NCI-H2029 treated with DMSO at 0.1 percent for 48 hours (cell line): Measurements from ENCODE around the gene RPAP3.

ENCODE experiments used
- DNase-seq: peaks from one replicate; lab custom pipeline; 2025; lab: John Stamatoyannopoulos, UW

Gene RPAP3

DNA sequence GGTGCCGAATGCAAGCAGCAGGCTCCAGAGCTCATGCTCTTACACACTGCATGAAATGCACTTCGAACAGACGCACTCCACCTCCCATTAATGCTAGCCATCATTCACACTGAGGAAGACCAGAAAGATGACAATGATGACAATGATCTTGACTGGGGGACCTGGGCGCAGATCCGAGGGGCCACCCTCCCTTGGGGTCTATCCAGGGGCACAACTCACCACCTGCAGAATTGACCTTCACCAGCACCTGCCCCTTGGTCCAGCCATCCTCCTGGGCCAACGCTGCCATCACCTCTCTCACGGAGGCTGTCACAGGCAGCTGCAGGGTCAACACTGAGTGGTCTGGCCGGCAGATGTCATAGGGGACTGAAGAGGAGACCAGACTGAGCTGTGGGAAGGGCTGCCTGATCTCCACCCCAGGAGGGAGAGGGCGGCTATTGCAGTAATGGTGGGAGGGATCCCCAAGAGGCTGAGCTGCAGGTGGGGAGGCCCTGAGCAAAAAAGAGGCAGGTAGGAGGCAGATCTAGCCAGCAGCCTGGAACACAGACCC, 37.6 kb upstream of the RPAP3 start:
- no peak for DNase-seq

DNA sequence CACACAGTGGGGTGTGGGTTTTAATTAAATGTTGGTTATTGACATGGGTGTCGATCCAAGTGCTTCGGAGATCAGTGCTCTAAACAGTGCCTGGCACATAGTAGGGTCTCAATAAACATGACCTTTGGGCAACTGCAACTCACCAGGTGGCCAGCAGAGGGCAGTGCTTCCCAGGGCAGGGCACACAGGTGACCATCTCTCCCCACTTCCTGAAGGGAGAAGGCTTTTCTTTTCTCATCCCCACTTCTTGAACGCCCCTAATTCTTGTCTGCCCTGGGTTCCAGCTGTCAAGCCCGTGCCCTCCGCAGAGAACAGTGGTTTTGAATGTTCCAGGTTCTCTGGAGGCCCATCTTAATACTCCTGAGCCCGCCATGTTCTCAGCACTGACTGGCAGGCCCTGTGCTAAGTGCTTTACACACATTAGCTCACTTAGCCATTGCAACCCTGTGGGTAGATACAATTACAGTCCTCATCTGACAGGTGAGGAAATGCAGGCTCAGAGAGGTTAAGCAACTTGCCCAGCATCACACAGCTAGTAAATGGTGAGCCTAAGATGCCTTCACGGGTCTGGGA, 36.5 kb upstream of the RPAP3 start:
- no peak for DNase-seq

DNA sequence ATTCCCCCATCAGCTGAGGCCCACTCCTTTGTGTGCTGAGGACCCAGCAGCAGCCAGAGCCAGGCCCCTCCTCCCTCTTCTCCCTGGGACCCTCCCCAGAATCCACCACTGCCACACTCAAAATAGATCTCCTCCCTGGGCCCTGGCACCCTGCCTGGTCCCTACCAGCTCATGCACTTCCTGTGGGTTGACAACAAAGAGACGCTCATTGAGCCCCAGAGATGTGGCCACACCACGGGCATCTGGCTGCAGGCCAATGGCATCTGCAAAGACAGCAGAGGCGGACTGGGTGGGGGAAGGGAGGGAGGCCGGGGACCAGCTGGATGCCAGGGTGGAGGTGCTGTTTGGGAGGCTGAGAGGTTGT, 35.5 kb upstream of the RPAP3 start:
- DNase-seq: peak; percentile 90

DNA sequence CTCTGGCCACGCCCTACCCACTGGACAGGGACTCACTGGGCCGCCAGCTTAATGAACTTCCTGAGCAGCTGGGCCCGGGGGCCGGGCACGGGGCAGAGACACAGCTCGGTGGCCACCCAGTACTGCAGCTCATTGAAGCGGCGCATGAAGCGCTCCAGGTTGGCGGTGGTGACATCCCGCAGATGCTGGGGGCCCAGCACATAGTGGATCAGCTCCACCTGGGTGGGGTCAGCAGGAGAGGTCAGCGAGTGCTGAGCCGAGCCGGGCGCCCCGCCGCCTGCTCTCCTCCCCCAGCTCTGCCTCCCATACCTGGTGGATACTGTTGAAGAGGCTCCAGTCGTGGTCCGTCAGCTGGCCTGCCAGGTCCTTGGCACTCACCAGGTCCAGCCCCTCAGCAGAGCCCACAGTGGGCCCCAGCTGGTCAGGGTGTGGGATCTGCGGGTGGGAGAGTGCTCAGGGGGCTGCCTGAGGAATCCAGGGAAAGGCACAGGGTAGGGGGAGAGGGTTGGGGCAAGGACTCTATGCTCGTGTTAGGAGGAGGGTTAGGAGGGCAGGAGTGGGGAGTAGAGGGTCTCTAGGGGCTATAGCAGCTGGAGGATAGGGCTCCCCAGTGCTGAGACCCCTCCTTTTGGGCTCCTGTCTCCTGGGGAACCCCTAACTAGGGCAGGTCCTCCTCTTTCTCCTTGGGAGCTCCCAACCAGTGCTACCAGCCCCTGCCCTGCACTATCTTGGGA, 34.9 kb upstream of the RPAP3 start:
- no peak for DNase-seq

DNA sequence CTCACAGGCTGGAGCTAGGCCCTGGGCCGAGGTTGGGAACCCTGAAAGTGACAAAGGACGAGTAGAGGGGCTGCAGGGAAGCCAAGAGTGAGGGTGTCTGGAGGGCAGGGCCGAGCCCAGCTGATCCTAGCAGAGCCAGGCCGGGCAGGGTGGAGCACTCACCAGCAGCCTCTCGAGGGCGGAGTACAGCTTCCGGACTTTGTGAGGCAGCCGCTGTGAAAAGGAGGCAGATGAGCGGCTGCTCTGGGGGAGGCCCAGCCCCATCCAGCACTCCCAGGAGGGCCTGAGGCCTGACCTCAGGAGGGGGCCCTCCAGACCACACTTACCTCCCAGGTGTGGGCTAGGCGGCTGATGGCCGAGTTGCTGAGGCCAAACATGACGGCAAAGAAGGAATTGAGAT, 34.1 kb upstream of the RPAP3 start:
- DNase-seq: no peak

DNA sequence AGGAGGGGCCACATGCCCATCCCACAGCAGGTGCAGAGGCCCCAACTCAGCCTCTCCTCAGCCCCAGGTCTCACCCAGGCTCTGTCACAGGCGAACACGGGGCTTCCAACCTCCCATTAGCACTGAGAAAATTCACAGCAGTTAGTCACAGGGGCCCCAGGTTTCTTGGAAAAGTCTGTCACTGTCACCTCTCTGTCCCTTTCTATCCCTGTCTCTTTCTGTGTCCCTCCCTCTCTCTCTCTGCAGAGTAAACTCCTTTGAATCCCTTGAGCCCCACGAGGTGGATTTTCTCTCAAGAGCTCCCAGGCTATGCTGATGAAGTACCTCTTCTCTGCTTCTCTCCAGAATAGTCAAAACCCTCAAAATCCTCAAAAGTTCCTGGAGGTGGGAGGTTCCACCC, 33.5 kb upstream of the RPAP3 start:
- no peak for DNase-seq

DNA sequence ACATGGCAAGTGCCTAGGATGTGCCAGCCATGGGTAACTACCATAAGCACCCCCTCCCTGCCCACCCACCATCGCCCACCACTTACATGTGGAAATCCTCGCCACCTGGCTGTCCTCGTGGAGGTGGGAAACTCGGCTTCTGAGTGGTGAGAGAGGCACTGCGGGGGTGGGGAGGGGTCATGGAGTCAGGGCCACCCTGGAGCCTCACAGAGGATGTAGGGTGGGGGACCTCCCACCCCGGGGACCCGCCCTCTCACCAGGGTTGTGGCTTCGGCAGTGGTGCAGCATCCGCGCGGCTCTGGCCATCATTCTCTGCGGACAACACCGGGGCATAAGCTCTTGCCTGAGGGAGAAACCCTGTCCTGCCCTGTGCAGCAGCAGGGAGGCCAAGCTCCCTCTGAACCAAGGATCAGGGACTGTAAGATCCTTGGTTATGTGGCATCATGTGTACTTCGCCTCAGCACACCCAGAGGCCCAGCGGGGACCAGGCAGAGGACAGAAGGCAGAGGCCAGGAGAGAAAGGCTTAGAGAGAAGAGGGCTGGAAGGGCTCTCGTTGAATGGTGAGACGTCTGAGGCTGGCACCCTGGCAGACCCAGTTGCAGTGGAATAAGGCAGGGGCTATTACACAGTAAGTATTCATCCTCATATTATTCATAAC, 32.2 kb upstream of the RPAP3 start:
- no peak for DNase-seq

DNA sequence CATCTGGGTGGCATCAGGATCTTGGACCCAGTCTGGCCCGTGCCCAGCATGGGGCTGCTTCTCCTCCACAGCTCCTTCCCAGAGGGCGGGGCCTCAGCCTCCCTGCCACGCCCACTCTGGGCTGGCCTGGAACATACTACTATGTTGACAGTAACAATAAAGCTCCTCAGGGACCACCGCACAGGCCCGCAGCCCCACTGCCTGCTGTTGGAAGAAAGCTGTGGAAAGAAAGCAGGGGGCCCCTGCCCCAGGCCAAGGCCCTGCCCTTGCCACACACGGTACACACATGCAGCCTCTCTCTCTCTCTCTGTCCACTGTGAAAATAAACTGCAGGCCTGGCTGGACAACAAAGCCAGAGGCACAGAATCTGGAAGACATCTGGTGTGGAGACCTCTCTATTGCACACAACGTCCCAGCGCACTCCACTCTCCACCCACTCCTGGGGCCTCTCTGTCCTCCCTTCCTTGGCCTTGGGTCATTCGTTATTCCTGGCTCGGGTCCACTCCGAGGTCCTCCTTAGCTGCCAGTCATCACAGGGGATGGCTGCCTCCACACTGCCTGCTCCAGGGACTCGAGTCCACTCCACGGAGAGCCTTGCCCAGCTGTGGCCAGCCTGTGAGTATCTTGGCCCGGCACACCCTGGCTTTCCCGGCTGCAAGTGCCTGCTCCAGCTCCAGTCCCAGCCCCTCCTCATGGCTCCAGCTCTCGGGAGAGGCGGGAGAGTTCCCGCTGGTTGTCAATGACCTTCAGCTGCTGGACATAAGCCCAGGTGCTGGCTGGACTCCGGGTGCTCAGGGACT, 31.2 kb upstream of the RPAP3 start:
- no peak for DNase-seq

DNA sequence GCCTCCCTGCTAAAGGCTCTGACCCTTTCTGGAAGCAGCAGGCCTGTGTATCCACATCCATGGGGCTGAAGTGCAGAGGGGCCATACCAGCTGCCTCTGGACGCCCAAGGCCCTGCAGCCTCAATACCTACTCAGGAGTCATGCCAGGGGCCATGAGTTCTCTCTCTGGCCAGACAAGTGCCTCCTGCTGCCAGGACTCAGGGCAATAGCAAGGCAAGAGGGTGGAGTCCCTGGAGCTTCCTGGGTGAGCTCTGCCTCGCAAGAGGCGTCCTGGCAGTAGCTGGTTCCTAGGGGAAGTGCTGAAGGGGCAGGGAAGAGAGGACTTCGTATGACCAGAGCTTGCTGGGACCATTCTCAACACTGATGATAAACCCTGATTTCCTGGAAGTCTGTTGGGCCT, 30.4 kb upstream of the RPAP3 start:
- DNase-seq: no peak

DNA sequence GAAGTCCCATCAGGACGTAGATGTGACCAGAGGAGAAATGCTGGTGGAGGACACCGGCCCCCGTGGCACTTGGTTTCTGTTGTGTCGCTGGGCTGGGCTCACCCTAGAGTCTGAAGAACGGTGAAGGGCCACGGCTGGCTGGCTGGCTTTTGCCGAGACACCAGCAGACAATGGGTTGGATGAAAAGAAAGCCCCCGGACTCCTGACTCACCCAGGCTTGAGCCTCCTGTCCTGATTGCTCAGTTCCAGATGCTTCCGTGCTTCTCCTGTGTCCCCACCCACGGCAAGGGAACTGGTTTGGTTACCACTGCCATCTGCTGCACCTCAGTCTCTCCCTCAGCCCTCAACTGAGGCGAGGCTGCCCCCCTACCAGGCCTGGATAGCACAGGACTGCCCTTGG, 29.8 kb upstream of the RPAP3 start:
- no peak for DNase-seq

DNA sequence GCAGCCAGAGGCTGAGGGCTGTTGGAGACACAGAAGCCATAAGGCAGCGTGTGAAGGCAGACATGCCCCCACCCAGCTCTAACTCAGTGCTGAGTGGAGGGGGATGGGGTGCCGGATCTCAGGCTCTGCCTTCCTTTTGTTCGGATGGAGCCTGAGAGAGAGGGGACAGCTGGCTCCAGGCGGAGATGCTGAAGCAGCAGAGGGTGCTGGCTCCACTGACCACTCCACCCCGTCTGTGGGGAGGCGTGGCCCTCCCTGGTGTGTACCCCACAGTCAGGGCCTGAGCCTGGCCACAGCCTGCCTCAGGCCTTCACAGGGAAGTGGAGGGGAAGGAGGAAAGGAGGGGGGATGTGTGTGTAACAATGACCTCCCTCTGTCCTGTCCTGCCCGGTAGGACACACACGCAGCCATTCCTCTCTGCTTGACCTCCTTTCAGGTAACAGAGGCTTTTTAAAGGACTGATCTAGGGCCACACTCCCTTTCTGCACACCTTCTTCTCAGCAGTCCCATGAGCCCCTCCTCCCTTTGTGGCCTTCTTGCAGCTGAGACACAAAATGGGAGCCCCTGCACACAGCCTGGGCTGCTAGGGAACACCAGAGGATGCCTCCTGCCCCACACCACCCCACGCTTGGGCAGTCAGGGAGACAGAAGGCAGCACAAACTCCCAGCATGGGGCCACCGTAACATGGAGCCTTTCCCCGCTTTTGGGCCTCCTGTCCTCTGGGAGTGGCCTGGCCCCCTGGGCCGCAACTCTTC, 29.1 kb upstream of the RPAP3 start:
- DNase-seq: no peak

DNA sequence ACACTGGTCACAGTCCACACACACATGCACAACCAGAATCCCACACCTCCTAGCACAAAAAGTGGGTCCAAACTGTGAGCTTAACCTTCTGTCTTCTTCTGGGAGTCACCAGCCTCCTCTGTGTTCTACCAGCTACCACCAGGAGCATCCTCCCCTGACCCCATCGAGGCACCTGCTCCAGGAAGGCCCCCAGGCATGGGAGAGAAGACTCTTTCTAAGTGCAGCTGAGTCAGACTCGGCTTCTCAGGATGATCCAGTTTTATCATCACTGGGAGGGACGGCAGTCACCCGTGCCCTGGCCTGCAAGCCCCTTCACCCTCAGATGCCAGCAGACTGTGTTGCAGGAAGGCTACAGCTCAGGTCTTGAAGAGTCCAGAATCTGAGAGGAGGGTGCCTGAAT, 27.3 kb upstream of the RPAP3 start:
- DNase-seq: no peak

DNA sequence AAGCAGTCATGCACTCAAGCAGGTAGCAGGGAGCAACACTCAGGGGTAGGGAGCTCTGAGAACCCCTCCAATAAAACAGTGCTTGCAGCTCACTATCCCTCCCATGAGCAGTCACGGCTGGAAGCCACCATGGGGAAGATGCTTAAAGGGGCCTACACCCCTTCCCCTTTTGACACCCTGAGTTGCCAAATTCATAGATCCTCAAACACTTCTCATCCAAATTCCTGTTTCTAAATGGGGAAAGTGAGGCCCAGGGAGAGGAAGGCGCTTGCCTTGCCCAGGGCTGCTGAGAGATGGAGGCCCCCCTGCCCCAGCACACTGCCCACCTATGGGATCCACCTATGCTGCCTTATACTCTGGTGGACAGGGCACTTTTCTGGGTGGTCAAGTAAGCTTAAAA, 26.7 kb upstream of the RPAP3 start:
- DNase-seq: no peak

DNA sequence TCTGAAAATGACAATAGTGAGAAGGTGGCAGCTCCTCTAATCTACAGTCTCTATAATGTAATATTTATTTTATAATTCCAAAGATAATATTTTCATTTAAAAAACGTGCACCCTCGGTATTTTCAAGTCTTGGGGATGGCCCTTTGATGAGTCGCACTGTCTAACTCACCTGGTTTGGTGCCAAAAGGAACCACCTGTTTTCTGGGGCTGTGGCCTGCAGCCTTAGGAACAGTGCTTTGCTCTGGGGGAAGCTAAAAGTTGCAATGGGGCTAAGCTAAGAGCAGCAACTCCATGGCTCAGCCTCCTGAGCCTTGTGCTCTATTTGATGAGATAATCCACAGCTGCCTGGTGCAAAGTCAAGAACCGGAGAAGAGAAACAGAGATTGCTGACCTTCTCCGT, 25.9 kb upstream of the RPAP3 start:
- DNase-seq: no peak

DNA sequence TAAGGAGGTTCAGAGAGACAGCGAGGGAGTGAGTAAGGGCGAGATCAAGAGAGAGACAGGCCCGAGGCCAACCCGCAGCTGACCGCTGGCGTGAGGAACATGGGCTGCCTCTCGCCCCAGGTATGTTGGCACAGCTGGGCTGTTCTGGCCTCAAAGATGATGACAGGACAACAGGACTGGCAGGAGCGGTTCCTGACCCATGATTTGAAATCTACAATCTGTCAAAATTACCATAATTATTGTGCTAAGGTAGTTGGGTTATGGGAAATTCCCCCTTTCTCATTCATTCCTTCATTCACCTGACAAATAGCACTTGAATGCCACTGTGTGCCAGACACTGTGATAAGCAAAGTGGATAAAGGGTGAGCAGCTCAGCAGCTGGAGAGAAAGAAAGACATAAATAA, 24.5 kb upstream of the RPAP3 start:
- peak; percentile 51 for DNase-seq

DNA sequence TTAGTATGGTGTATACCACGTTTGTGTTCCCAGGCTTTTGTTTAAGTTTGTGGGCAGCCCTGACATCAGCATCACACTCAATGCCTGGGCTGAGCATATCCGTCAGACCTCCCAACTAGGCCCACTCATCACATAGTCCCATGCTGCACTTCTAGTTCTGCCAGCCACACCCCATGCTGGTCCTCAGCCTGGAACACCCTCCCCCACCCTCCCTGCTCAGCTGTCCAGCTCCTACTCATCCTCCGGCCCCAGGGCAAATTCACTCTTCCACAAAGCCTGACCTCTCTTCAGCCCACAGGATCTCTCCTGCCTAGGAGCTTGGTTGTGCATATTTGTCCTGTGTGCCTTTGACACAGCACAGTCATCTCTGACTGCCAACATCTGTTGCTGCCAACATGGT, 23.4 kb upstream of the RPAP3 start:
- DNase-seq: no peak

DNA sequence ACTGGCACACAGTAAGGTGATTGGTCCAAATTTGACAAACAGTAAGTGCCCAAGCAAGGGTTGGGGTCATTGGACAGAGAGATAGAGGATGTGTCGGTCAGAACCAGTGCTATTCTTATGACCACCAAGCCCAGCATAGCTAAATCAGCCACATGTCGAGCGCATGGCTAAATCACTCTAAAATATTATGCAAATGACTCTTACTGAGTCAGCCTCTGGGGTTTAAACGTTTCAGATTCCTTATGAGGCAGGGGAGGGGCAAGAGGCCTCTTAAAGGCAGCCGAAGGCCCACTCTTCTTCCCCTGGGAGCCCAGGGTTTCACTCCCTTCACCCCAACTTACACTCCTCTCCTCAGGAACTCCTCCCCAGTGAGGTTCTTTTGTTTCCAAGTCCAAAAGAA, 20.1 kb upstream of the RPAP3 start:
- DNase-seq: no peak

DNA sequence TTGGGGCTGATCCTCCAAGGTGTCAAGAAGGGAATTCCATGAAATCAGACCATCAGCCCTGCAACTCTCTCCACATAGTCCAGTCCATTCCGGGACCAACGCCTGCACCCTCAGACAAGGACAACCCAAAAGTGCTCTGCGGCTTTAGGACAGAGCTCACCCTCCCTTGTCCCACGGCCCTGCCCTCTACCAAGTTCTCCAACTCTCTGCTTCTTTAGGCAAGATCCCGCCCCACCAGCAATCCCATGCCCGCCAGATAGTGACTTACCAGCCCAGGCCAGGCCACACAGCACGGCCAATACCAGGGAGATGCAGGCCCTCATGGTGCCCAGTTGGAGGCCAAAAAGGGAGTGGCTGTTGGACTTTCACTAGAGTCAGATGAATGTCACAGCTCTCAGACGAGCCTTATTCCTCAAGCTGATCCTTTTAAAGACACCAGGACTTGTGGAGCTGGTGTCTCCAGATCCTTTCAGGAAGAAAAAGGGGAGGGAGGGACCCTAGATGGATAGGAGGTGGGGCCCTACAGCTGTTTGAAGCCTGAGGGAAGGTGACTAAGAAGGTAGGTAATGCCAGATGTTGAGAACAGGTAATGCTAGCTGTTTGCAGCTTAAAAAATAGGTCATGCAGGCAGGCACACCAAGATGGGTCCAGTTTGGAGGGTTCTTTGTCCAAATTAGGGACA, 19.4 kb upstream of the RPAP3 start, which contains the start of gene ENDOU:
Gene ENDOU (minus strand): TSS at position 400 of the 682 bp plus-strand sequence. CDS start 77 bp downstream, at position 323.
- no peak for DNase-seq

DNA sequence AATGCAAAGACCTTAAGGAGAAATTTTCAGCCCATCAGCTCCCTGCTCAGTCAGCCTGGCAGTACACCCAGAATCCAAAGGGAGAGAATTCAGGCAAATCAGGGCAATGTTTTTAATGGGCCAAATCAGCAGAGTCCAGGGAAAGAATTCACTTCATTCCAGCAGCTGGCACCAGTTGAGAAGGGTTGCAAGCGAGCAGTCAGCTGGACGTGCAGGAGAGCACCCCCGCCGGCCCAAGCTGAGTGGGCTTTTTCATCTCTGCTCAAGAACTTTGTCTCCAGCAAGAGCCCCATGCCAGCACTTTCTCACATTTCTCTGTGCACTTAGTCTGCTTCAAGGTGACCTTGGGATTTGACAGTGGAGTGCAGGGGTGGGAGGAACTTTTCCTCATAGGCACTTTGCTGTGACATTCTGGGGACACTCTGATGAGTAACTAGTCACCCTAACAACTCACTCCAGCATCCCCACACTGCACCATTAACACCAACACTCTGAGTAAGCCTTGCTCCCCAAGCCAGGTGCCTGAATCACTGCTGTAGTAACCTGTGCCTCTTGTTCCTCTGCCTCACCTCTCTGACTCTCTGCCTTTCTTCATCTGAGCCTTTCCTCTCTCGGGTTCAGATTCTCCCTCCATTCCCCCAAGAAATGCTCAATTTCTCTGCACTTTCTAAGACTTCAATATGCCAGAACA, 17.3 kb upstream of the RPAP3 start:
- DNase-seq: no peak

DNA sequence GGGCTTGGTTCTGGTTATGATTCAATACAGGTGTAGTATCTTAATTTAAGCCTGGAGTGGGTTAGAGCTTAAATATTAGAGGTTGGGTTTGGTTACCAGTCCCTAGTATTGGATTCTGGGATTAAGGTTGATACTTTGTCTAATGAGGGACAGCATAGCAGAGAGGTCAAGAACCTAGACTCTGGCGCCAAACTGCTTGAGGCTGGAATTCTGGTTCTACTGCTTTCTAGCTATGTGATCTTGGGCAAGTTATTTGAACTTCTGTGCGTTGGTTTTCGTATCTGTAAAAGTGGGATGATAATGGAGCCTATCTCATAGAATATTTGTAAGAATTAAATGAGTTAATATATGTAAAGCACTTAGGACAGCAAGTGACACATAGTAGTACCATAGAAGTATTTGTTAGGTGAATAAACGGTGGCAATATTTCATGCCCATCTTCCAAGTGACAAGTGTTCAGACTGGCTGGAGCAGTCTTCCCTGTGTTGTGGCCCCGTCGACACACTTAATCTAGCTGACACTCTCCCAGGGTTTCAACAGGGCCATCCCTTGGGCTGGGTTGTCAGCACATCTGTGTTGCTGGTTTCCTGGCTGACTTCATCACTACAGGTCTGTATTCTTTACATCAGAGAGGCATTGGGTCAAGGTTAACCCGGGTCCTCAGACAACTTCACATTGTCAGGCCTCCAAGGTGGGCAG, 16.5 kb upstream of the RPAP3 start:
- no peak for DNase-seq
